HG02678 (cell line): ENCODE data around the gene KRT1.

Experiments
- ATAC-seq: cut with Tn5 transposase; IDR thresholded peaks from one replicate; pipeline ENCODE4 v1.9.1; 2021; ENCODE audit warnings: mild to moderate bottlenecking, moderate library complexity; ENCODE audit not compliant: unreplicated experiment

Gene KRT1

GRCh38 chr12:52699373-52699772 lies 19.2 kb upstream of the KRT1 start:
- ATAC-seq = no peak

- no peak for ATAC-seq
Measured at GRCh38 chr12:52698651-52699340, 18.6 kb upstream of the KRT1 start.

- no peak for ATAC-seq
Measured at GRCh38 chr12:52697058-52697582, 16.9 kb upstream of the KRT1 start.

- no peak for ATAC-seq
Measured at GRCh38 chr12:52696588-52696987, 16.4 kb upstream of the KRT1 start.

- no peak for ATAC-seq
Measured at GRCh38 chr12:52695039-52695438, 14.8 kb upstream of the KRT1 start.

- ATAC-seq = no peak
Measured at GRCh38 chr12:52694151-52694550, 13.9 kb upstream of the KRT1 start.

GRCh38 chr12:52693261-52693660 lies 13.1 kb upstream of the KRT1 start:
- ATAC-seq = no peak

GRCh38 chr12:52692254-52692653 lies 12.0 kb upstream of the KRT1 start:
- ATAC-seq = no peak

GRCh38 chr12:52691841-52692150 lies 11.6 kb upstream of the KRT1 start:
- no peak for ATAC-seq

- ATAC-seq = no peak
Measured at GRCh38 chr12:52691076-52691840, 11.1 kb upstream of the KRT1 start.

GRCh38 chr12:52690351-52691075 lies 10.3 kb upstream of the KRT1 start:
- ATAC-seq = no peak

GRCh38 chr12:52689936-52690335 lies 9.7 kb upstream of the KRT1 start:
- ATAC-seq = no peak

- ATAC-seq = no peak
Measured at GRCh38 chr12:52689239-52689638, 9.0 kb upstream of the KRT1 start.

- ATAC-seq = no peak
Measured at GRCh38 chr12:52688481-52688880, 8.3 kb upstream of the KRT1 start.

- no peak for ATAC-seq
Measured at GRCh38 chr12:52687497-52688385, 7.5 kb upstream of the KRT1 start.

- ATAC-seq = no peak
Measured at GRCh38 chr12:52686756-52687487, 6.7 kb upstream of the KRT1 start.

- ATAC-seq = no peak
Measured at GRCh38 chr12:52686063-52686462, 5.9 kb upstream of the KRT1 start.

GRCh38 chr12:52685406-52685890 lies 5.2 kb upstream of the KRT1 start:
- no peak for ATAC-seq

- ATAC-seq = no peak
Measured at GRCh38 chr12:52684431-52684830, 4.2 kb upstream of the KRT1 start.
